Immature natural killer cell (primary cell): ENCODE results near the gene TENT5A. TPM values are rescaled to one million over a fixed set of nuclear protein-coding genes. Genes with fewer than 3 reads are reported as not detected.

Experiments used
- DNase-seq, 3 donors: peaks; one replicate each; pipeline ENCODE4 v3.0.0; 2022; ENCODE audit warnings: mixed read lengths in 1 of 3
- H3K27ac Mint-ChIP-seq, 6 donors: one replicate each; pipeline ENCODE4 v1.8.0; 2020; ENCODE audit warnings: mixed read lengths in 6 of 6, mild to moderate bottlenecking in 5 of 6, inconsistent platforms in 4 of 6, moderate library complexity in 3 of 6
- H3K27me3 Mint-ChIP-seq, 3 donors: one replicate each; pipeline ENCODE4 v1.8.0; 2020 to 2021; ENCODE audit warnings: low read depth in 3 of 3, mild to moderate bottlenecking in 3 of 3, mixed read lengths in 3 of 3, moderate library complexity in 3 of 3, inconsistent platforms in 1 of 3
- H3K36me3 Mint-ChIP-seq, 3 donors: one replicate each; pipeline ENCODE4 v1.8.0; 2020; ENCODE audit warnings: mixed read lengths in 3 of 3, inconsistent platforms in 2 of 3, mild to moderate bottlenecking in 2 of 3
- H3K4me1 Mint-ChIP-seq, 2 donors: one replicate each; pipeline ENCODE4 v1.8.0; 2020; ENCODE audit warnings: inconsistent platforms in 2 of 2, mild to moderate bottlenecking in 2 of 2, mixed read lengths in 2 of 2, moderate library complexity in 1 of 2
- H3K4me3 Mint-ChIP-seq, 5 donors: one replicate each; pipeline ENCODE4 v1.8.0; 2020; ENCODE audit warnings: mild to moderate bottlenecking in 5 of 5, mixed read lengths in 5 of 5, inconsistent platforms in 3 of 5, moderate library complexity in 3 of 5
- H3K9me3 Mint-ChIP-seq, 6 donors: one replicate each; pipeline ENCODE4 v1.8.0; 2020; ENCODE audit warnings: mild to moderate bottlenecking in 6 of 6, mixed read lengths in 6 of 6, inconsistent platforms in 4 of 6, moderate library complexity in 3 of 6
- polyA plus RNA-seq, 3 donors: library from polyadenylated mRNA; unstranded; fragments of 300-500 nt; fragmentation: Illumina TruSeq; gene quantifications; one replicate each; pipeline ENCODE4 v1.2.3, GENCODE V29; 2021

TENT5A gene
- polyA plus RNA-seq, 3 donors from 2014 or later, result 8.0 to 12.8 (median 10.7) TPM

DNA sequence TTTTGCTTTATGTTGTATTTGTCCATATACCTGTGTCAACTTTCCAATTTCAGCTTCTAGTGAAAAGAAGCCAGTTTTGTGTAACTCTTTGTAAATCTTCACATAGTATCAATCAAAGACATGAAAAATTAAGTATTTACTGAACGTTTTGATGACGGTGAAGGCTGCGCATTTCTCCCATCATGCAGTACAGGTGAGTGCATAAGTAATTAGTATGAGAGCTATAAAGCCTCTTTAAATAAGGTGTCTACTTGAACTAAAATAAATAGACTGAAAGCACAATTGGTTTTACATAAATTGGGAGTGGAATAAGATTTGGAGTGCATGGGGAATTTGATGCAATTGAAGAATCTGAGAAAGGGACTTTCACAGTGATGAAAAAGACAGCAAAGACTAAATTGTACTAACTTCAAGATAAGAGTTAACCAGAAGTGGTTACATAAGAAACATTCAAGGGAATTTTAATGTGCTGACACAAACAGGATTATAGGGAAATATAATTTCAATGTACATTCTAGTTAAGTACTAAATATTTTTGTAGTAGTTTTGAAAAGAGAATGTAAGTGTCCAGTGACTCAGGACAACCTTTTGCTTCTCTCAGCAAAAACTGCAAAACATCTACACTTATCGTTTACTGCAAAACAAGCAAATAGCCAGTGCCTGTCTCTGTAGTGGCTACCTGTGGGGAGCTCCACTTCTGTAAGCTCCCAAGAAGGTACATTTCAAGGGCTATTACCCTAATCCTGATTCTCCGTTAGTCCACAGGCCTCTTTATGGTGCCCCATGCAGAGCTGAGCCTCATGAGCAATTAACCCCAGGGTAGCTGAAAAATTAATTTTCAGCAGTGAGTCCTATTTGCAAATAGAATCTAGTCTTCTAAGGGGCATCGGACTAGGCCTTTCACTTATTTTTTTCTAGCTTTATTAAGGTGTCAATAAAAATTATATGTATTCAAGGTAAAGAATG is 13.0 kb downstream of the TENT5A start:
- Mint-ChIP-seq H3K4me3 (no peak overlapping the region), H3K27me3 (peaks cover 0 to 1% (median 0%) of the 10 kb centered on the region in 3 donors), H3K4me1 (peaks cover 6 to 13% of the 10 kb centered on the region in 2 donors), H3K27ac (no peak overlapping the region), H3K36me3 (peaks cover 0 to 7% (median 0%) of the 10 kb centered on the region in 3 donors), H3K9me3 (no peaks in the 10 kb centered on the region)
- DNase-seq, result no peak

DNA sequence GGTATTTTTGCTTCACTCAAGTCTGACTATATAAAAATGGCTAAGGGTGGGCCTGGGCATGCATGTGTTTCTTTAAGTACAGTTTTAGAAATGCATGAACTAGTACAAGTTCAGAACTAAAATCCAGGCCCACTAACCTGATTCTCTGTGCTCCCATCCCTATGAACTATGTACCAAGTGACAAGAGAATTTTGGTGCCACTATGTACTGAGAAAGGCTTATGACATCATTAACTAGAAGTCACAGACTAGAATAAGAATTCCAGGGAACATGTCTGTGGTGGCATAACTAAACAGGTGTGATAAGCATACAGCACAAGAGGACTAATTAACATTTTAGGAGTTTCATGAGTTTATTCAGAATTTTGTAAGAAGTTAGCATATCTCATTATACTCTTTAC is 16.1 kb downstream of the TENT5A start:
- DNase-seq, result no peak
- Mint-ChIP-seq H3K4me3 (no peak overlapping the region), H3K27me3 (peaks cover 0 to 1% (median 0%) of the 10 kb centered on the region in 3 donors), H3K36me3 (peaks cover 0 to 4% (median 0%) of the 10 kb centered on the region in 3 donors), H3K4me1 (no peaks in the 10 kb centered on the region), H3K9me3 (no peaks in the 10 kb centered on the region), H3K27ac (no peak overlapping the region)

DNA sequence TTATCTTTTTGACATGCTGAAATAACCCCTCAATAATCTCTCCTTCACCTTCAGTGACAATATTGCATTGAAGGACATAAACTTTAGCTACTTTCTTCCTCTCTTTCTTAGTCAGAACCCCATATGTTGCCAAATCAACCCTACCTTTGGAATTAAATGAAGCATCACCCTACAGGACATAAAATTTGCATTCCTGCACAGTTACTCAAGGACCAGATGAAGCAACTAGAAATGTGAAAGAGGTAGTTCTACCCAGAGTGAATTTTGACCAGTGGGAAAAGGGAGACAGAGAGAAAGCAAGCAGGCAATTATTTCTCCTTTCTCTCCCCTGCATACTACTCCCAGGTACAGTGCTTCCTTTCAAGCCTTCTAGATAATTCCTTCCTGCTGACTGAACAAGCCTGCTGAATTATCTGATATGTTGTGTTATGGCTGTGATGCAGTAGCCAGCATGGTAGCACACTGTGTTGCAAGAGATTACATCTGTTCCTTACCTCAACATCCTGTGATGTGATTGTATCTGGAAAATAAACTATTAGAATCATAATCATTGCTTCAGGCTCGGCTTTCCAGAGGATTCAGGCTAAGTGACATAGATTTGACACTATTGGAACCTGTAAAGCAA is 16.6 kb downstream of the TENT5A start:
- Mint-ChIP-seq H3K36me3 (peaks cover 0 to 4% (median 0%) of the 10 kb centered on the region in 3 donors), H3K27ac (no peak overlapping the region), H3K27me3 (peaks cover 0 to 1% (median 0%) of the 10 kb centered on the region in 3 donors), H3K4me1 (no peaks in the 10 kb centered on the region), H3K4me3 (no peak overlapping the region), H3K9me3 (no peaks in the 10 kb centered on the region)
- no peak for DNase-seq

DNA sequence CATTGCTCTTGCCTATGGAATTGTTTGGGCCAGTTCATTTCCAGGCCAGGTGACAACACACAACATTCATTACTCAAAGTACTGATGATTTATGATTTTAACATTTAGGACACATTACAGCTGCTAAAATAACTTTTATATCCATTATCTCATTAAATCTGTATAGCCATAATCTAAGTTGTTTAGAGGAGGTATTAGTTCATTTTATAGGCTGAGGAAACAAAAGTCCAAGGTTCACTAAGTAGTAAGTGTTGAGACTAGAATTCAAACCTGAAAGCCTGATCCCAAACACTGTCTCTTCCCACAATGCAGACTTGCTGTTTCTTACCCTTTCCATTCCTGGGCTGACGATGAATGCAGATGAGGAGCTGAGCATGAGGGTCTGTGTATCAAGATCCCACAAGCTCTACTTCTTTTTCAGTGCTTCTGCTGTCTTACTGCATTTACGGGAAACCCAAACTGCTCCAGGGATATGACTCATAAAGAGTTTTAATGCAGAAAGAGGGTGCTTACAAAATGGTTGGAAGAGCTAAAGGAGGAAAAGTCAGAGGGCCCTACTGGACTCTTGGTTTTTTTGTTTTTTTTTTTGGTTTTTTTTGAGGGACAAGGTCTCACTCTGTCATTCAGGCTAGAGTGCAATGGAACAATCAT is 17.9 kb downstream of the TENT5A start:
- Mint-ChIP-seq H3K9me3 (no peaks in the 10 kb centered on the region), H3K27me3 (peaks cover 0 to 1% (median 0%) of the 10 kb centered on the region in 3 donors), H3K4me3 (no peak overlapping the region), H3K4me1 (no peaks in the 10 kb centered on the region), H3K27ac (no peak overlapping the region), H3K36me3 (peaks cover 0 to 4% (median 0%) of the 10 kb centered on the region in 3 donors)
- no peak for DNase-seq

DNA sequence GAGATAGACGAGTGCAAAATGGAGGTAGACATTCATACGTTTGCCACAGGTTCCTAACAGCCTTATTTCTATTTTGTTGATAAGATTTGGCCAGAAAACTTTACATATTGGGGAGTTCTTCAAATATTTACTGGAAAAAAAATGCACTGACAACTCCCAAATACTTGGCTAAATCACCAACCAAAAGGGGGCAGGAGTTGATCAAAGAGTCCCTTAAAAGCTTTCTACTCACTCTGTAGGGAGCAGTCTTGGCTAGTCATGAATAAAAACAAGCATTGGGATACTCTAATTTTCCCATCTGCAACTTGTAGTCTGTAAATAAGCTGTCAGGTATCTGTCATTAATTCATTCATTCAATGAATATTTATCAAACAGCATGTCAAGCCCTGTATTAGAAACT is 18.4 kb downstream of the TENT5A start:
- Mint-ChIP-seq H3K27ac (no peak overlapping the region), H3K4me3 (no peak overlapping the region), H3K36me3 (peaks cover 0 to 4% (median 0%) of the 10 kb centered on the region in 3 donors), H3K27me3 (peaks cover 0 to 1% (median 0%) of the 10 kb centered on the region in 3 donors), H3K9me3 (no peaks in the 10 kb centered on the region), H3K4me1 (no peaks in the 10 kb centered on the region)
- DNase-seq, result no peak

DNA sequence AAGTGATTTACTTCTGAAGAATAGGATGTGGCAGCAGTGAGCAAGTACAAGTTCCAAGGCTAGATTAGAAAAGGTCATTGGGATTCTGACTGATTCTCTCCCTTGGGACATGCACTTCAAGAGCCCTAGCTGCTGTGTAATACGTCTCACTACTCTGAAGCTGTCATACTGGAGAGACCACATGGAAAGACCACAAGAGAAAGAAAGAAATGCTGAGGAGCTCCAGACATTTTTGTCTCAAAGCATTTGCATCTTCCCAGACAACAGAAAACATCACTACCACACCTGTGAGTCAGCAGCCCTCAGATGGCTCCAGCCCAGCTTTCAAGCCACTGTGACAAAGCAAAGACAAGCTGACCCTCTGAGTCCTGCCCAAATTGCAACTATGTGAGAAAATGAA is 20.7 kb downstream of the TENT5A start:
- no peak overlapping the region for H3K27ac Mint-ChIP-seq
- peaks cover 0 to 4% (median 0%) of the 10 kb centered on the region in 3 donors for H3K36me3 Mint-ChIP-seq
- peaks cover 0 to 1% (median 0%) of the 10 kb centered on the region in 3 donors for H3K27me3 Mint-ChIP-seq
- H3K4me3 Mint-ChIP-seq, result no peak overlapping the region
- DNase-seq, result no peak
- H3K4me1 Mint-ChIP-seq, result no peaks in the 10 kb centered on the region
- no peaks in the 10 kb centered on the region for H3K9me3 Mint-ChIP-seq

DNA sequence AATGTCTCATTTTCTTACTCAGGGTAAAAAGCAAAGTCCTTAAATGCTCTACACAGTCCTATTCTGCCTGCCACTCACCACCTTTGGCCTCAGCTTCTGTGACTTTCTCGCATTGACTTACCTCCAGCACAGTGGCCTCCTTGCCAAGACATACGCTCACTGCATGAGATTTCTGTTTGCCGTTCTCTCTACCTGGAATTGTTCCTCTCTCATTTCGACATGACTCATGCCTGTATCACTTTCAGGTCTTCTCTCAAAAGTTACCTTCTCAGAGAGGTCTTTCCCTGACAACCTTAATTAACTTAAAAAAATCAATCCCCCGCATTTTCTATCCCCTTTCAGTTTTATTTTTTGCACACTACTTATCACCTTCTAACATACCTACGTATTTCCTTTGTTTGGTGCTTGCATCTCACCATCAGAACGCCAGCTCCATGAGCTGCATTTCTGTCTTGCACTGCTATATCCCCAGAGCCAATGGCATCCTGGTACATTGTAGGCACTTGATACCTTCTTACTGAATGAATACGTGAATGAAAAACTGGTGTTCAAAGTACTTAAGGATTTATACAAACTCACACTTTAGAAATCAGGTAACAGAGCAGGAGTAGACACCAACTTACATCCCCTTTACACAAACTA is 24.5 kb downstream of the TENT5A start:
- Mint-ChIP-seq H3K27me3 (no peaks in the 10 kb centered on the region), H3K27ac (peak overlapping the region in 1 of 6 donors; percentile 15), H3K4me1 (peaks cover 2 to 6% of the 10 kb centered on the region in 2 donors), H3K36me3 (no peaks in the 10 kb centered on the region), H3K9me3 (no peaks in the 10 kb centered on the region), H3K4me3 (peak overlapping the region in 1 of 5 donors; percentile 0)
- no peak for DNase-seq

DNA sequence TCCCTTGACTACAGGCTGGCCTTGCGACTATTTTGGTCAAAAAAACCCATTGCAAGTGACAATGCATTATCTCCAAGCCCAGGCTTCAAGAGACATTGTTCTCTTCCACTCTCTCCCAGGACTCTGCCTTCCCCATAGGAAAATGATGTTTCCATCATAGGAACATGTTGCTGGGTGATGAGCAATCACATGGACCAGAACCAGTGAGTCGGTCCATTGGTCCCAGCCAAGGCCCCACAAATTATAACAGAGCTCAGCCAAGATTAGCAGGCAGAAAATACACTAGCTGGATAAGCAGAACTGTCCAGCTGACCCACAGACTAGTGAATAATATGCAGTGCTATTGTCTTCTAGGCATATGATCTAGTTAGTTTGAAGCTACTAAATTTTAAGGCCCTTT is 27.4 kb downstream of the TENT5A start:
- no peak overlapping the region for H3K4me3 Mint-ChIP-seq
- no peaks in the 10 kb centered on the region for H3K27me3 Mint-ChIP-seq
- H3K36me3 Mint-ChIP-seq, result no peaks in the 10 kb centered on the region
- DNase-seq, result no peak
- H3K4me1 Mint-ChIP-seq, result peaks cover 7 to 18% of the 10 kb centered on the region in 2 donors
- no peak overlapping the region for H3K27ac Mint-ChIP-seq
- H3K9me3 Mint-ChIP-seq, result no peaks in the 10 kb centered on the region

DNA sequence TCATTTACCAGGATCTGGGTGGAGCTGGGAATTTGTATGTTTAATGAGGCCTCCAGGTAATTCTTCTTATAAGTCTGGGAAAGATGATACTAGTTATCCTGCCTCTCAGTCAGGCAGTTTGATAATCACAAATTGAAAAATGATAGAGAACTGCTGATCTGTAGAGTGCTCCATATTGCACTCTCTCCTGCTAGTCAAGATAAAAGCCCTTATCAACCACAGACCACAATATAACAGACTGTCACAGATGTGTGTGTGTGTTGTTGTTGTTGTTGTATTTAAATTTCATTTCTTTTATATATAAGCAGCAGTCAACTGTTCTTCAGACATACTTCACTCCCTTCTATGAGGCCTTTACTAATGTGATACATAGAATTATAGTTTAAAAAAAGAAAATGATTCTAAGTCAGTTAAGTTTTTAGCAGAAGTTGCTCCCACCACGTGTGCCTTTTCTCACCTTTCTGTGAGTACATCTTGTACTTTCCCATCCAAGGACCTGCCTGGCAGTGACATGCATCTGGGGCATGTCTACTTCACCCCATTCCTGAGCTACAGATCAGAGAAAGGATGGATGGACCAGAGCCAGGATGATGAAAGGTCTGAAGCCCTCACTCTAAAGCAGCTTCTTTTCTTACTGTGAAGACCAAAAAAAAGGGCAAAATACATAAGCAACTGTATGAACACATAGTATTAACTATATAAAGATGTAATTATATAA is 29.8 kb downstream of the TENT5A start:
- H3K4me3 Mint-ChIP-seq, result no peak overlapping the region
- H3K27me3 Mint-ChIP-seq, result peaks cover 0 to 2% (median 0%) of the 10 kb centered on the region in 3 donors
- DNase-seq, result no peak
- H3K4me1 Mint-ChIP-seq, result peaks cover 7 to 18% of the 10 kb centered on the region in 2 donors
- H3K9me3 Mint-ChIP-seq, result no peaks in the 10 kb centered on the region
- H3K27ac Mint-ChIP-seq, result no peak overlapping the region
- no peaks in the 10 kb centered on the region for H3K36me3 Mint-ChIP-seq

DNA sequence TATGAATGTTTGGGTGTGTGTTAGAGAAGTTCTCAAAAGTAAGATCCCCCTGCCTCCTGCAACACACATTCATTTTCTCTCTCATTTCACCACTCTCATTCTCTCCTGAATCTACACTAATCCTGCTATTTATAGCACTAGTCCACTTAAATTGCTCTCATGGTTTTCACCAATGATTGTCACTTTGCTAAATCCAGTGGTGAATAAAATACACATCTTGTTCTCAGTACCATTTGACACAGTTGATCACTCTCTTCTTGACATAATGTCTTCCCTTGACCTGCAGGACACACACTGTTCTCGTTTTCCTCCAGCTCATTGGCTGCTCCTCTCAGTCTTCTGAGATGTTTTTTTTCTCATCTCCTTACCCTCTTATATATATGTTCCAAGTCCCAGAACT is 32.1 kb downstream of the TENT5A start:
- Mint-ChIP-seq H3K4me3 (no peak overlapping the region), H3K27me3 (peaks cover 0 to 2% (median 0%) of the 10 kb centered on the region in 3 donors), H3K4me1 (peaks cover 7 to 18% of the 10 kb centered on the region in 2 donors), H3K27ac (peak overlapping the region in 1 of 6 donors; percentile 9), H3K9me3 (no peaks in the 10 kb centered on the region), H3K36me3 (no peaks in the 10 kb centered on the region)
- DNase-seq, result no peak

DNA sequence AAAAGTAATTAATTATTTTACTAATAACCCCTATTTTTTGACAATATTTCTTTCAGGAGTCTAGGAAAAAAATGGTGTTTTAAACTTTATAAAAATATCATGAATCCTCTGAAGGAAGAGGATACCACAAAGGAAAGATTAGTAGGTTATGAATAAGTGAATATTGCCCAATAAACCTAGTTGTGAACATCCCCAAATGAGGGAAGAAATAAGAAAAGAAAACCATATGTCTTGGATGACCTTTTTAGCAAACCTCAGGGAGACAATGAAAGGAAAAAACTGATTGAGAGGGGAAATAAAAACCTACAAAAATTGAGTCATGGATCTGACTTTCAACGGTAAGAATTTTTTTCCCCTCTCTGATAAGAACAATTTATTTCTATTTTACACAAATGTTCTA is 34.4 kb downstream of the TENT5A start:
- H3K27ac Mint-ChIP-seq, result no peak overlapping the region

DNA sequence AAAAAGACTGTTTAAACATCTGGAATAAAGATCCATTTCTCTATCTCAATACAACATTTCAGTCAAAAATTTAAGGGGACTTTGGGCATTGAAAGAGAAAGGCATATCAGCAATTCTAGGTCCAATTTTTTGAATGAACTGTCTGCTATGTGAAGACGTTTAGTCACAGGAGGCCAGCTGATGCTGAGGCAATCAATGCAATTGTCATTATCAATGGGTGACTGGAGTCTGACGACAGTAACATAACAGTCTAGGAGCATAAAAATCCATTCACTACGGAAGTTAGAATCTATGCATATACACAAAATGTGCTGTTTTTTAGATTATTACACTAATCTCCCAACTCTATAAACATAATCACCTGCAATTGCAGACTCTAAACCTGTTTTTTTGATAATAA is 37.8 kb downstream of the TENT5A start:
- H3K4me3 Mint-ChIP-seq, result no peak overlapping the region
- H3K27ac Mint-ChIP-seq, result no peak overlapping the region
- no peak for DNase-seq
- peaks cover 0 to 4% (median 0%) of the 10 kb centered on the region in 3 donors for H3K36me3 Mint-ChIP-seq
- no peaks in the 10 kb centered on the region for H3K4me1 Mint-ChIP-seq
- H3K9me3 Mint-ChIP-seq, result peaks cover 0 to 2% (median 0%) of the 10 kb centered on the region in 6 donors
- peaks cover 2% of the 10 kb centered on the region in 3 donors for H3K27me3 Mint-ChIP-seq

More for the DNA sequence above, 34.4 kb downstream of the TENT5A start:
- H3K4me1 Mint-ChIP-seq, result peaks cover 5 to 12% of the 10 kb centered on the region in 2 donors
- H3K9me3 Mint-ChIP-seq, result no peaks in the 10 kb centered on the region
- no peak for DNase-seq
- no peaks in the 10 kb centered on the region for H3K36me3 Mint-ChIP-seq
- no peak overlapping the region for H3K4me3 Mint-ChIP-seq
- H3K27me3 Mint-ChIP-seq, result peaks cover 0 to 2% (median 0%) of the 10 kb centered on the region in 3 donors

DNA sequence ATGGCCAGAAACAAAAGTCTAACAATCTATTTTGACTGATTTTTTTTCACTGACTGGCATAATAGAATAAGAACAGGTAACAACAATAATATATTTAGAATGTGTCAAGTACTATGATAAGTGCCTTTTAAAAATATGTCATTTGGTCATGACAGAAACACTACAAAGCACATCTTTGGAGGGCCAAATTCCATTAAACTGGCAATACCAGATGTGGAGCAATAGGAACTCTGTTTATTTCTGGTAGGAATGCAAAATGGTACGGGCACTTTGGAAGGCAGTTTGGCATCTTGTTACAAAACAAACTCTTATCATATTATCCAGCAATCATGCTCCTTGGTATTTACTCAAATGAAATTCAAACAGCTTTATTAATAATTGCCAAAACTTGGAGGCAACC is 39.3 kb downstream of the TENT5A start:
- H3K4me1 Mint-ChIP-seq, result no peaks in the 10 kb centered on the region
- peaks cover 0 to 2% (median 0%) of the 10 kb centered on the region in 6 donors for H3K9me3 Mint-ChIP-seq
- no peak for DNase-seq

More for the DNA sequence above, 39.3 kb downstream of the TENT5A start:
- H3K36me3 Mint-ChIP-seq, result peaks cover 0 to 4% (median 0%) of the 10 kb centered on the region in 3 donors
- H3K4me3 Mint-ChIP-seq, result no peak overlapping the region
- H3K27me3 Mint-ChIP-seq, result peaks cover 0 to 2% (median 2%) of the 10 kb centered on the region in 3 donors
- no peak overlapping the region for H3K27ac Mint-ChIP-seq
